Measurements from ENCODE around the gene HS6ST2.

The HS6ST2 gene

GRCh38 chrX:132708529-132708928, 249.9 kb downstream of the HS6ST2 start:
- H3K4me3 ChIP-seq, result no peak overlapping the region
- H3K27ac ChIP-seq, result no peak overlapping the region

GRCh38 chrX:132704769-132705168, 253.7 kb downstream of the HS6ST2 start:
- no peak overlapping the region for H3K4me3 ChIP-seq
- H3K27ac ChIP-seq, result no peak overlapping the region

GRCh38 chrX:132694382-132694781, 264.0 kb downstream of the HS6ST2 start:
- H3K4me3 ChIP-seq, result no peak overlapping the region
- no peak overlapping the region for H3K27ac ChIP-seq

GRCh38 chrX:132692526-132692925, 265.9 kb downstream of the HS6ST2 start:
- Histone ChIP-seq H3K27ac (no peak overlapping the region), H3K4me3 (no peak overlapping the region)

- no peak overlapping the region for H3K27ac ChIP-seq
- no peak overlapping the region for H3K4me3 ChIP-seq
Observed at GRCh38 chrX:132692066-132692465, 266.4 kb downstream of the HS6ST2 start.

GRCh38 chrX:132689612-132690563, 268.5 kb downstream of the HS6ST2 start:
- Histone ChIP-seq H3K4me3 (no peak overlapping the region), H3K27ac (no peak overlapping the region)

GRCh38 chrX:132685276-132685675, 273.2 kb downstream of the HS6ST2 start:
- H3K27ac ChIP-seq, result no peak overlapping the region

GRCh38 chrX:132677233-132677716, 281.2 kb downstream of the HS6ST2 start:
- H3K27ac ChIP-seq, result no peak overlapping the region
- no peak overlapping the region for H3K4me3 ChIP-seq

More at GRCh38 chrX:132685276-132685675, 273.2 kb downstream of the HS6ST2 start:
- no peak overlapping the region for H3K4me3 ChIP-seq

GRCh38 chrX:132676561-132677186, 281.8 kb downstream of the HS6ST2 start:
- H3K4me3 ChIP-seq, result no peak overlapping the region
- H3K27ac ChIP-seq, result no peak overlapping the region

GRCh38 chrX:132676102-132676501, 282.3 kb downstream of the HS6ST2 start:
- H3K4me3 ChIP-seq, result no peak overlapping the region
- H3K27ac ChIP-seq, result no peak overlapping the region

GRCh38 chrX:132673331-132673730, 285.1 kb downstream of the HS6ST2 start:
- no peak overlapping the region for H3K4me3 ChIP-seq
- no peak overlapping the region for H3K27ac ChIP-seq

- no peak overlapping the region for H3K4me3 ChIP-seq
Observed at GRCh38 chrX:132671229-132671641, 287.2 kb downstream of the HS6ST2 start.

GRCh38 chrX:132669142-132669541, 289.3 kb downstream of the HS6ST2 start:
- H3K27ac ChIP-seq, result no peak overlapping the region
- no peak overlapping the region for H3K4me3 ChIP-seq

More at GRCh38 chrX:132671229-132671641, 287.2 kb downstream of the HS6ST2 start:
- no peak overlapping the region for H3K27ac ChIP-seq

- Histone ChIP-seq H3K27ac (no peak overlapping the region), H3K4me3 (no peak overlapping the region)
Observed at GRCh38 chrX:132668178-132668577, 290.3 kb downstream of the HS6ST2 start.

GRCh38 chrX:132665676-132666075, 292.8 kb downstream of the HS6ST2 start:
- Histone ChIP-seq H3K4me3 (no peak overlapping the region), H3K27ac (no peak overlapping the region)

- no peak overlapping the region for H3K4me3 ChIP-seq
- H3K27ac ChIP-seq, result no peak overlapping the region
Observed at GRCh38 chrX:132664273-132664672, 294.2 kb downstream of the HS6ST2 start.

- Histone ChIP-seq H3K4me3 (no peak overlapping the region), H3K27ac (no peak overlapping the region)
Observed at GRCh38 chrX:132662844-132663243, 295.6 kb downstream of the HS6ST2 start.

- Histone ChIP-seq H3K27ac (no peak overlapping the region), H3K4me3 (no peak overlapping the region)
Observed at GRCh38 chrX:132657876-132658275, 300.6 kb downstream of the HS6ST2 start.

- H3K4me3 ChIP-seq, result no peak overlapping the region
- H3K27ac ChIP-seq, result no peak overlapping the region
Observed at GRCh38 chrX:132652871-132653270, 305.6 kb downstream of the HS6ST2 start.

- Histone ChIP-seq H3K27ac (no peak overlapping the region), H3K4me3 (no peak overlapping the region)
Observed at GRCh38 chrX:132651421-132652086, 306.9 kb downstream of the HS6ST2 start.

All from skin epidermis (tissue), 12 donors.